HG02943 (cell line): Measurements from ENCODE around the gene SLC2A10.

Source experiments
- ATAC-seq: cut with Tn5 transposase; IDR thresholded peaks from one replicate; pipeline ENCODE4 v1.9.1; 2021; ENCODE audit warnings: mild to moderate bottlenecking, low read depth, moderate library complexity; ENCODE audit not compliant: unreplicated experiment

SLC2A10 gene

DNA sequence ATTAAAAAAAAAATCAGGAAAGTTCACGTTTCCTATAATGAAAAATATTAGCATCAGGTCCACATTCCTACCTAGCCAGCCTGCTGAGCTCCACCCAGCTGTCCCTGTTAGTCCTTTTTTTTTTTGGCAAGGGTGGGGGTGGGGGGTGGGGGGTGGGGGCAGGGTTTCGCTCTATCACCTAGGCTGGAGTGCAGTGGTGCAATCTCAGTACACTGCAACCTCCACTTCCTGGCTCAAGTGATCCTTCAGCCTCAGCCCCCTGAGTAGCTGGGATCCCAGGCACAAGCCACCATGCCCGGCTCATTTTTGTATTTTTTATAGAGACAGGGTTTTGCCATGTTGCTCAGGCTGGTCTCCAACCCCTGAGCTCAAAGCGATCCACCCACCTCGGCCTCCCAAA, 7.5 kb upstream of the SLC2A10 start:
- ATAC-seq = no peak

- no peak for ATAC-seq
Measured at GRCh38 chr20:46702447-46703203, 6.8 kb upstream of the SLC2A10 start.

GRCh38 chr20:46703435-46703834, 6.0 kb upstream of the SLC2A10 start:
- ATAC-seq = no peak

DNA sequence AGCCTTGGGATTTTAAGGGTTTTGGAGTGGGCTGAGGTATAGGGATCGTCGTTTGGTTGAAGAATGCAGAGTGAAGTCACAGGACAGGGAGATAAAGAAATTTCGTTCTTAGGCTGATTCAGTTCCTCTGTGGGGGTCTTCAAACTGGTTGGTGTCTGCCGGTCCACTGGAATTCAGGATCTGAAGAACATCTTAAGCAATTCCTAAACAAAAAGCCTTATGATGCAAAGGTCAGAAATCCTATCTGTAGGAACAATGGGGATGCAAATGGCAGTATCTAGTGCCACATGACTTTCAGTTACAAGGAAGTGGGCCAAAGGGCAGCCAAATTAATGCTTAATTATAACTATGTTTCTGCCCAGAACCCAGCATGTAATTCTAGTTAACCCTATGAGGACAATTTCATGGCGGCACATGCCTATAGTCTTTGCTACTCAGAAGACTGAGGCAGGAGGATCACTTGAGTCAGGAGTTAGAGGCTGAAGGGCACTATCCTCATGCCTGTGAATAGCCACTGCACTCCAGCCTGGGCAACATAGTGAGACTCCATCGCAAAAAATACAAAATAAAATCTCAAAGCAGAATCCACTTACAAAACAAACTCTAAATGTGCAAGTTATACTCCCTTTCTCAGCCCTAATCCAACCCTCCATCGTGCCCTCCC, 4.6 kb upstream of the SLC2A10 start:
- no peak for ATAC-seq

- no peak for ATAC-seq
Measured at GRCh38 chr20:46705378-46705729, 4.1 kb upstream of the SLC2A10 start.

DNA sequence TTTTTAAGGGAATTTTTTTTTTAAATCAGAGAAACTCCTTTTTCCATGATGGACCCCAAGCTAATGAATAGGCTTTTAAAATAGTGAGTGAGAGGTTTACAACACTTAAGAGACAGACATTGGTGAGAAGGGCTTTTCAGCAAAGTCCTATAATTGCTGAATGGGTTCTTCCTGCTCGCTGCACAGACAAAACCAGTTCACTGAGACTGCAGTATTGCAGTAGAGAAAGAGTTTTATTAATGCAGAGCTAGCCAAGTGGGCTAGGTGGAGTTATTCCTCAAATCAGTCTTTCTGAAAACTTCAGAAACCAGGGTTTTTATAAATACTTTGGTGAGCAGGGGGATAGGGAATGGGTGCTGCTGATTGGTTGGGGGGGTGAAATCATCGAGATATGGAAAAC, 3.2 kb upstream of the SLC2A10 start:
- ATAC-seq = no peak

- no peak for ATAC-seq
Measured at GRCh38 chr20:46708172-46708860, 1.1 kb upstream of the SLC2A10 start.

GRCh38 chr20:46709055-46709458, 392 bp upstream of the SLC2A10 start:
- no peak for ATAC-seq

- no peak for ATAC-seq
Measured at GRCh38 chr20:46710153-46710913, 884 bp downstream of the SLC2A10 start.

- no peak for ATAC-seq
Measured at GRCh38 chr20:46712056-46712636, 2.7 kb downstream of the SLC2A10 start.

DNA sequence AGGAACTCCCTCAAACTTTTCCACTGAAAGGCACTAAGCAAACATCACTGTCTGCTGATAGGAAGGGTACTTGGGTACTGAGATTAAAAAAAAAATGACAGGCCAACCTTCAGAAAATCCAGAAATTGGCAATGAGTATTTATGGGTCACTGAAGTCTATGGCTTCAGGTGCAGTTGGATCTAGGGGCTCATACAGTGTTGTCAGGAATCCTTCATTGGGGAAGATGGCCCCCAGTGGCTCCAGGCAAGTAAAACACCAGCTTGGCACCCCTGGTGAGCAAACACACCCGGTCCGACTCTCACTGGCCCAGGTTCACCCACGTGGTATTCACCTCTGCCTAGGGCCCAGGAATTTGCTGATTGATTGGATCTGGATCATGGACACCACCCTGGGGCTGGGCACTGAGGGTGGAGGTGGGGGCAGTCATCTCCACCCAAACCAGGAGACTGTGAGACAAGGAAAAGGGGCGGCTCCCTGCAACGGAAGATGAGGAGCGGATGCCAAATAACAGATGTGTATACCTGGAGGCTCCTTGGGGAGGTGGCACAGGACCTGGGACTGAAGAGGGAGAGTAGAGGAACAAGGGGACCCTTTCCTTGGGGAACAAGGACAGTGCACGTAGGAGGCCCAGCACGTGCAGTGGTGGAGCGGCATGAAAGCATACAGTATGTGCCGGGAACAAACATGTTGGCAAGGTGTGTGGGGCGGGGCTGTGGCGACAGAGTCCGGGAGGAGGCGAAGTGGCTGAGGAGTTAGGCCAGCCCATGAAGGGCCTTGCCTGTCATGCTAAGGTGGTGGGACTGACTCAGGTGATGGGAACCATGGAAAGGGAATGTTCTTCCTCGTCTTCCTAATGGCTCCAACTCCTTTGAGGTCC, 4.7 kb downstream of the SLC2A10 start:
- ATAC-seq = no peak

GRCh38 chr20:46715292-46715756, 5.9 kb downstream of the SLC2A10 start:
- ATAC-seq = no peak

GRCh38 chr20:46717818-46718541, 8.5 kb downstream of the SLC2A10 start:
- no peak for ATAC-seq

- ATAC-seq = no peak
Measured at GRCh38 chr20:46720019-46720418, 10.6 kb downstream of the SLC2A10 start.

- ATAC-seq = no peak
Measured at GRCh38 chr20:46720776-46721425, 11.5 kb downstream of the SLC2A10 start.

DNA sequence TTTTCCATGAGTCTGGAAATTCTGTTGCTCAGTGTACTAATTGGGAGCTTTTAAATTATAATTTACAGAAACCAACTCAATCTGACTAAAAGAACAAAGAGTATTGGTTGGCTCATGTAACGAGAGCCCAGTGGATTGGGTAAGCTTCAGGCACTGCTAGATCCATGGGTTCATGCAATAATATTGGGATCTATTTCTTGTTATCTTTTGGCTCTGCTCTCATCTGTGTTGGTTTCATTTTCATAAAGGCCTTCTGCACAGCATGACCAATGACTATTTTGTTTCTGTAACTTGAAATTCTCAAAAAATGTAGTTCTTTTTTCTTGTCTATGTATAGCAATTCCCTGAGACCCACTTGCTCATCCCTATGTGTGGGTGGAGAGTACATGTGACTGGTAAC, 12.0 kb downstream of the SLC2A10 start:
- no peak for ATAC-seq

GRCh38 chr20:46722450-46722849, 13.0 kb downstream of the SLC2A10 start:
- ATAC-seq = no peak

DNA sequence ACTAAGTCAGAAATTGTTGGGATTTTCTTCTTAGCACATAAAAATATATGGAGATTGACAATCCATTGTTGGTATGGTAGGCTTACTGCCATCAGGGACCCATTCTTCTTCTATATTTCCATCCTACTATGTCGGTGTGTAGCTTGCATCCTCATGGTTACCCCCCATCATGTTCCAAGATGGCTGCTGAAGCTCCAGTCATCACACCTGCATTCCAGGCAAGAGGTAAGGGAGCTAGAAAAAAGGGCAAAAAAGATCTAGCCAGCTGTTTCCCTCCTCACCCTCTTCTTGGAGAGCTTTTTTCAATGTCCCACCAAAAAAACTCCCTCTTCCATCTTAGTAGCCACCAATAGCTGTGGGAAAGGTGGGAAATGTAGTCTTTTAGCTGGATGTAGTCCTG, 13.6 kb downstream of the SLC2A10 start:
- ATAC-seq = no peak
